HEK293T (cell line): ENCODE measurements around the gene SPEN.
"Not testable (repeated sequence)": the region's sequence is repeated elsewhere in the genome, so short reads cannot be mapped to it uniquely, and the experiment has no call there.

Experiments used
- CTCF ChIA-PET: fragments of 350-600 bp; formaldehyde crosslinking; extraction: SDS; loops from one replicate; lab custom pipeline; 2021; ENCODE audit warnings: antibody characterized with exemption, inconsistent platforms; lab: Yijun Ruan, JAX
- POLR2A ChIA-PET: fragments of 350-600 bp; formaldehyde crosslinking; extraction: SDS; loops from one replicate; lab custom pipeline; 2020; ENCODE audit warnings: antibody characterized with exemption, inconsistent platforms; lab: Yijun Ruan, JAX
- DNase-seq: peaks from one replicate; pipeline ENCODE4 v3.0.0; 2012; ENCODE audit warnings: mixed read lengths; ENCODE audit errors: extremely low spot score
- ARNT ChIP-seq: fragments of 450-650 bp; IDR thresholded peaks from 2 replicates; pipeline ENCODE4 v1.6.1; 2017; ENCODE audit warnings: mild to moderate bottlenecking
- BHLHE40 ChIP-seq: fragments of 450-650 bp; IDR thresholded peaks from 2 replicates; pipeline ENCODE4 v1.6.1; 2016; ENCODE audit warnings: mild to moderate bottlenecking, moderate library complexity, borderline replicate concordance
- CTBP1 ChIP-seq: fragments of 450-650 bp; IDR thresholded peaks from 2 replicates; pipeline ENCODE4 v1.6.1; 2016; ENCODE audit warnings: borderline replicate concordance
- ELF4 ChIP-seq: fragments of 450-650 bp; IDR thresholded peaks from 2 replicates; pipeline ENCODE4 v1.6.1; 2017; ENCODE audit warnings: antibody characterized with exemption
- FOXK2 ChIP-seq: fragments of 450-650 bp; IDR thresholded peaks from 2 replicates; pipeline ENCODE4 v1.6.1; 2016; ENCODE audit warnings: mild to moderate bottlenecking
- FOXM1 ChIP-seq: fragments of 450-650 bp; IDR thresholded peaks from 2 replicates; pipeline ENCODE4 v1.6.1; 2017; ENCODE audit warnings: mild to moderate bottlenecking, borderline replicate concordance
- L3MBTL2 ChIP-seq: fragments of 450-650 bp; conservative IDR thresholded peaks from 2 replicates; pipeline ENCODE4 v1.6.1; 2016; ENCODE audit warnings: mild to moderate bottlenecking
- LEF1 ChIP-seq: fragments of 450-650 bp; IDR thresholded peaks from 2 replicates; pipeline ENCODE4 v1.6.1; 2017; ENCODE audit warnings: mild to moderate bottlenecking, borderline replicate concordance
- NFRKB ChIP-seq: fragments of 450-650 bp; IDR thresholded peaks from 2 replicates; pipeline ENCODE4 v1.6.1; 2016; ENCODE audit warnings: mild to moderate bottlenecking, moderate library complexity
- SUZ12 ChIP-seq: fragments of 450-650 bp; IDR thresholded peaks from 2 replicates; pipeline ENCODE4 v1.6.1; 2016; ENCODE audit warnings: mild to moderate bottlenecking
- TARDBP ChIP-seq: fragments of 450-650 bp; IDR thresholded peaks from 2 replicates; pipeline ENCODE4 v1.6.1; 2016
- ZNF384 ChIP-seq: fragments of 450-650 bp; IDR thresholded peaks from 2 replicates; pipeline ENCODE4 v1.6.1; 2016
- TF ChIP-seq, protein P1 (sequence below): fragments of 450-650 bp; IDR thresholded peaks from 2 replicates; pipeline ENCODE4 v1.6.1; 2016

SPEN gene

GRCh38 chr1:15833069-15833679 is 14.3 kb upstream of the SPEN start:
- 0 out of 2 replicates have a peak, but pooled peaks have one; percentile 22 for TF ChIP-seq L3MBTL2
- peak; percentile 98 for TF ChIP-seq ZNF384
- no peak for TF ChIP-seq LEF1
- ChIA-PET CTCF (interaction anchor here (0.7 to 1.1 kb wide), 3 partner anchors 9 to 41 kb away, joined by 3 to 13 read pairs (median 3); no protein-coding TSS in a partner anchor), POLR2A (interaction anchor here (0.6 to 3.9 kb wide), 33 partner anchors 7 to 230 kb away, joined by 3 to 187 read pairs (median 4); partner anchors contain the start of genes SPEN, UQCRHL and ZBTB17)
- no peak for DNase-seq

GRCh38 chr1:15833842-15834405 is 13.6 kb upstream of the SPEN start:
- DNase-seq: no peak
- POLR2A ChIA-PET: interaction anchor here (0.6 to 3.9 kb wide), 28 partner anchors 8 to 231 kb away, joined by 3 to 187 read pairs (median 5); partner anchors contain the start of genes SPEN and ZBTB17
- TF ChIP-seq L3MBTL2: no peak
- CTCF ChIA-PET: interaction anchor here (0.6 to 1.1 kb wide), 5 partner anchors 10 to 43 kb away, joined by 3 to 6 read pairs (median 3); no protein-coding TSS in a partner anchor

- ChIA-PET CTCF (interaction anchor here (0.6 to 1.1 kb wide), 6 partner anchors 11 to 251 kb away, joined by 3 to 6 read pairs (median 4); no protein-coding TSS in a partner anchor), POLR2A (interaction anchor here (0.6 to 3.9 kb wide), 22 partner anchors 9 to 231 kb away, joined by 3 to 187 read pairs (median 5); partner anchors contain the start of genes SPEN and ZBTB17)
- DNase-seq: peak; percentile 66
- TF ChIP-seq TARDBP (0 out of 2 replicates have a peak, but pooled peaks have one; percentile 17), L3MBTL2 (peak; percentile 91), ZNF384 (peak; percentile 99), CTBP1 (peak; percentile 96), FOXM1 (no peak), ARNT (peak; percentile 95), NFRKB (no peak), LEF1 (peak; percentile 86; the same call in 1 of the 2 replicates), SUZ12 (no peak)
- TF ChIP-seq, protein P1, sequence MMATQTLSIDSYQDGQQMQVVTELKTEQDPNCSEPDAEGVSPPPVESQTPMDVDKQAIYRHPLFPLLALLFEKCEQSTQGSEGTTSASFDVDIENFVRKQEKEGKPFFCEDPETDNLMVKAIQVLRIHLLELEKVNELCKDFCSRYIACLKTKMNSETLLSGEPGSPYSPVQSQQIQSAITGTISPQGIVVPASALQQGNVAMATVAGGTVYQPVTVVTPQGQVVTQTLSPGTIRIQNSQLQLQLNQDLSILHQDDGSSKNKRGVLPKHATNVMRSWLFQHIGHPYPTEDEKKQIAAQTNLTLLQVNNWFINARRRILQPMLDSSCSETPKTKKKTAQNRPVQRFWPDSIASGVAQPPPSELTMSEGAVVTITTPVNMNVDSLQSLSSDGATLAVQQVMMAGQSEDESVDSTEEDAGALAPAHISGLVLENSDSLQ: peak; percentile 90; the same call in 1 of the 2 replicates
Observed at GRCh38 chr1:15834406-15835204, 12.9 kb upstream of the SPEN start.

DNA sequence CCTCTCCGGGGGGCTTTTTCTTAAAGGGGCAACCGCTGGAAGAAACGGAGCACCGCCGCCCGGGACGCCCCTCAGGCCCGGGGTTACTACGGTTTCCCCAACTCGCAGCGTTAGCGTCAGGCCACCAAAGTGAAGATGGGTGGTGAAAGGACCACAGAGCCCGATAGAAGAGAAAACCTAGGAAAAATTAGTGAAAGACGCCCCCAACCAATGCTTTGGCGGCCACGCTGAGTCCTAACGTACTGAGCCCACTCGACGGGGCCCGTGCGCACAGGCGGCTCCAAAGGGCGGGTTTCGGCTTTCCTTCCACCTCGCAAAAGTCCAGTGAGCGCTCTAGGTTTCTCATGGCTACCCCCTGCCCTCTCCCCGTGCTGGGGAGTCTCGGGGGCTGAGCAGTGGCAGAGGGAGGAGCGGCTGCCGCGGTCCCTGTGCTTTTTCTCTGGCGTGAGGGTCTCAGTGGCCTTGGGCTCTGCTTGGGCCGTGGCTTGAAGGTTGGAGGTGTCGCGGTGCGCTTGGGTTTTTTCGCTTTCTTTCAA is 12.2 kb upstream of the SPEN start:
- DNase-seq: no peak
- peak; percentile 38 for TF ChIP-seq L3MBTL2
- no peak for TF ChIP-seq FOXK2
- TF ChIP-seq, protein P1: no peak
- CTCF ChIA-PET: no interaction called here
- POLR2A ChIA-PET: interaction anchor here (1.0 to 4.4 kb wide), 8 partner anchors 9 to 44 kb away, joined by 3 to 187 read pairs (median 16); partner anchors contain the start of gene SPEN

- CTCF ChIA-PET: no interaction called here
- DNase-seq: peak; percentile 88
- POLR2A ChIA-PET: interaction anchor here (1.0 to 4.4 kb wide), 5 partner anchors 9 to 44 kb away, joined by 3 to 68 read pairs (median 5); partner anchors contain the start of gene SPEN
- TF ChIP-seq BHLHE40: no peak
- no peak for TF ChIP-seq FOXM1
- TF ChIP-seq TARDBP: peak; percentile 73; the same call in 1 of the 2 replicates
- 0 out of 2 replicates have a peak, but pooled peaks have one; percentile 15 for TF ChIP-seq ARNT
- TF ChIP-seq L3MBTL2: peak; percentile 74
- TF ChIP-seq CTBP1: peak; percentile 58; the same call in 1 of the 2 replicates
- no peak for TF ChIP-seq SUZ12
- no peak for TF ChIP-seq ELF4
Observed at GRCh38 chr1:15835741-15836510, 11.6 kb upstream of the SPEN start.

- ChIA-PET POLR2A (interaction anchor here (0.7 to 4.4 kb wide), 10 partner anchors 8 to 47 kb away, joined by 3 to 68 read pairs (median 4); partner anchors contain the start of gene SPEN), CTCF (interaction anchor here (1.1 kb wide), 1 partner anchor 33 kb away, joined by 3 read pairs; no protein-coding TSS in a partner anchor)
- 0 out of 2 replicates have a peak, but pooled peaks have one; percentile 5 for TF ChIP-seq ZNF384
- not testable (repeated sequence) for DNase-seq
Observed at GRCh38 chr1:15836511-15836771, 11.1 kb upstream of the SPEN start.
